Kidney epithelial cell (primary cell): Measurements from ENCODE around the gene POLA2. TPM values are rescaled to one million over a fixed set of nuclear protein-coding genes. Genes with fewer than 3 reads are reported as not detected.

Experiments
- DNase-seq: peaks from one replicate; pipeline ENCODE4 v3.0.0-alpha.2; 2010; ENCODE audit warnings: low read depth
- H3K27me3 ChIP-seq: 2 replicates; pipeline ENCODE4 v1.6.0; 2011; ENCODE audit warnings: low read length; ENCODE audit not compliant: control insufficient read depth, insufficient read depth
- H3K36me3 ChIP-seq: 2 replicates; pipeline ENCODE4 v1.5.1; 2011; ENCODE audit warnings: low read length; ENCODE audit not compliant: control insufficient read depth, insufficient read depth
- H3K4me3 ChIP-seq: 2 replicates; pipeline ENCODE4 v1.5.1; 2011; ENCODE audit warnings: low read depth, mild to moderate bottlenecking, control low read depth, low read length
- total RNA-seq: library from RNA; depleted of rRNA; stranded (reverse); fragments of >200 nt; gene quantifications from 2 replicates; pipeline ENCODE4 v1.2.3, GENCODE V29; 2015
- TF ChIP-seq, protein P1 (sequence below): IDR thresholded peaks from 2 replicates; pipeline ENCODE4 v1.5.1; 2011; ENCODE audit warnings: mild to moderate bottlenecking, moderate library complexity, low read length, control low read depth, inconsistent platforms; ENCODE audit not compliant: insufficient read depth, poor library complexity, severe bottlenecking

POLA2 gene
- total RNA-seq, 1 donor from 2014 or later: 11.5 TPM

DNA sequence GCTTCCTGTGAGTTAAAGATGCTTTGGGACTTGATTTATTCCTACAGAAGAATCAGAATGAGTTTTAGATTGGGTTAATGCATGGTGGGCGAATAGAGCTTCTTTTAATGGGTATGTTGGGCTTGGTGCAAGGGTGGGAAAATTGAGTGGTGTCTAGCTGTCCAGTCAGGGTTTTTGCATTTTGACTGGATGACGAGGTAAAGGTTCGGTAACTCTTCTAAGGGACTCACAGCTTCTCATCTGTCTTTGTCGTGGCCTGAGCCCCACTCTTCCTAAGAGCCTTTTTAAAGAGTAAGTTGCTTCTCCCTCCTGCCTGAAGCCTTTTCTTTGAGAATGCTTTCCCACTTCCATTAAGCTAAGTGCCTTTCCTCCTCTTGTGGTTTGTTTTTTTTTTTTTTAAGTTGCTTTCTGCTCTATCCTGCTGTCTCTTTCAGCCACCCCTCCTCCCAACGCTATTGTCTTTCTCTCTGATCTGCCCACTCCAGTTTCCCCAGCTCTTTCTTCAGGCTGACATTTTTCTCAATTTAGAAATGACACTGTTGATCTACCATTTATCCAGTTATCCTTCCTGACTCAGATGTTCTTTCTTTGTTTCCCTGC lies 73.0 kb downstream of the POLA2 start:
- Histone ChIP-seq H3K27me3 (no peaks in the 10 kb centered on the region), H3K4me3 (peak overlapping the region; percentile 80), H3K36me3 (no peaks in the 10 kb centered on the region)
- no peak for DNase-seq
- TF ChIP-seq, protein P1, sequence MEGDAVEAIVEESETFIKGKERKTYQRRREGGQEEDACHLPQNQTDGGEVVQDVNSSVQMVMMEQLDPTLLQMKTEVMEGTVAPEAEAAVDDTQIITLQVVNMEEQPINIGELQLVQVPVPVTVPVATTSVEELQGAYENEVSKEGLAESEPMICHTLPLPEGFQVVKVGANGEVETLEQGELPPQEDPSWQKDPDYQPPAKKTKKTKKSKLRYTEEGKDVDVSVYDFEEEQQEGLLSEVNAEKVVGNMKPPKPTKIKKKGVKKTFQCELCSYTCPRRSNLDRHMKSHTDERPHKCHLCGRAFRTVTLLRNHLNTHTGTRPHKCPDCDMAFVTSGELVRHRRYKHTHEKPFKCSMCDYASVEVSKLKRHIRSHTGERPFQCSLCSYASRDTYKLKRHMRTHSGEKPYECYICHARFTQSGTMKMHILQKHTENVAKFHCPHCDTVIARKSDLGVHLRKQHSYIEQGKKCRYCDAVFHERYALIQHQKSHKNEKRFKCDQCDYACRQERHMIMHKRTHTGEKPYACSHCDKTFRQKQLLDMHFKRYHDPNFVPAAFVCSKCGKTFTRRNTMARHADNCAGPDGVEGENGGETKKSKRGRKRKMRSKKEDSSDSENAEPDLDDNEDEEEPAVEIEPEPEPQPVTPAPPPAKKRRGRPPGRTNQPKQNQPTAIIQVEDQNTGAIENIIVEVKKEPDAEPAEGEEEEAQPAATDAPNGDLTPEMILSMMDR: no peak

DNA sequence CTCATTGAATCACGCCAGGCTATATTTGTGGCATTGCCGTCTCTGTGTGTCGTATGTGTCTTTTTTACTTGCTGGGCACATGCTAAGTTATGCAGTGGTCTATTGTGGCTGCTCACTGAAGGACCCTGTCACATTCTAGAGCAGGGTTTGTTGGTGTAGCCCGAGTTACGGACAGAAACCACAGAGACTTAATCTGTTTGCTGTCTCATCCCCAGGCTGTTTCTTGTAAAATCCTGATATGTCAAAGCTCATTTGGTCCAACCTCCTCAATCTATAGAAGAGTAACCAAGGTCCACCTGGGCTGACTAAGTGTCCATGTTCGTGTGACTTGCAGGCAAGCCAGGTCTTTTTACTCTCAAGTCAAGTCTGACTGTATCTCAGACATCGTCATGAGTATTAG lies 76.9 kb downstream of the POLA2 start:
- TF ChIP-seq, protein P1: no peak
- peaks cover 1% of the 10 kb centered on the region for H3K36me3 ChIP-seq
- H3K27me3 ChIP-seq: no peaks in the 10 kb centered on the region
- H3K4me3 ChIP-seq: no peak overlapping the region
- DNase-seq: no peak

DNA sequence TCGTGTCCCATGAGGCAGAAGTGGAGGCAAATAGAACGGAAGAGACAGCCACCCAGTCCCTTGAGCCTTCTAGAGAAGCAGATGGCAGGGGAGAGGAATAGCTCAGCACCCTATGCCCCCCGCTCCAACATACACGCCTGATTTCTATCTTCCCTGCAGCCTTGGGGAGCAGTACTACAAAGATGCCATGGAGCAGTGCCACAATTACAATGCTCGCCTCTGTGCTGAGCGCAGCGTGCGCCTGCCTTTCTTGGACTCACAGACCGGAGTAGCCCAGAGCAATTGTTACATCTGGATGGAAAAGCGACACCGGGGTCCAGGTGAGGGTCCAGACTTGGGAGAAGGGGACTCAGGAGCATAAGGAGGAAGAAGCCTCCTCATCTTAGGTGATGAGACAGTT lies 78.5 kb downstream of the POLA2 start:
- no peaks in the 10 kb centered on the region for H3K27me3 ChIP-seq
- H3K36me3 ChIP-seq: peaks cover 2% of the 10 kb centered on the region
- no peak overlapping the region for H3K4me3 ChIP-seq
- DNase-seq: no peak
- TF ChIP-seq, protein P1: no peak

DNA sequence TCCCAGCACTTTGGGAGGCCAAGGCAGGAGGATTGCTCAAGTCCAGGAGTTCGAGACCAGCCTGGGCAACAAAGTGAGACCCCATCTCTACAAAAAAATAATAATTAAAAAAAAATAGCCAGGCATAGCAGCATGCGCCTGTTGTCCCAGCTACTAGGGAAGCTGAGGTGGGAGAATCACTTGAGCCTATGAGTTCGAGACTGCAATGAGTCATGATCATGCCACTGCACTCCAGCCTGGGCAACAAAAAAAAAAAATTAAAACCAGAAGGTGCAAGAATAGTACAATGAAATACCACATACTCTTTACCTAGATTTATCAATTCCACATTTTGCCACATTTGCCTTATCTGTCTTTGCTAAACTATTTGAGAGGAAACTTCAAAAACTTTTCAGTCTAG lies 80.1 kb downstream of the POLA2 start:
- H3K4me3 ChIP-seq: no peak overlapping the region
- peaks cover 6% of the 10 kb centered on the region for H3K36me3 ChIP-seq
- TF ChIP-seq, protein P1: no peak
- H3K27me3 ChIP-seq: no peaks in the 10 kb centered on the region
- no peak for DNase-seq

Other genes with a start within 250 kb of the POLA2 start
- gene ARL2, start 247.8 kb upstream of the POLA2 start, total RNA-seq: 164 and 170 TPM in 2 replicates
- 21.6 and 28.8 TPM in 2 replicates for gene SNX15, start 234.5 kb upstream of the POLA2 start, total RNA-seq
- 25.5 and 32.0 TPM in 2 replicates for gene SAC3D1, start 220.8 kb upstream of the POLA2 start, total RNA-seq
- 13.2 and 21.7 TPM in 2 replicates for gene NAALADL1, start 203.4 kb upstream of the POLA2 start, total RNA-seq
- 4.9 and 6.9 TPM in 2 replicates for gene CDCA5, start 177.9 kb upstream of the POLA2 start, total RNA-seq
- gene ZFPL1, start 177.7 kb upstream of the POLA2 start, total RNA-seq: 49.8 and 66.1 TPM in 2 replicates
- 153 and 391 TPM in 2 replicates for gene VPS51, start 165.7 kb upstream of the POLA2 start, total RNA-seq
- 42.4 and 42.6 TPM in 2 replicates for gene TM7SF2, start 150.1 kb upstream of the POLA2 start, total RNA-seq
- 21.3 and 28.1 TPM in 2 replicates for gene ZNHIT2, start 144.3 kb upstream of the POLA2 start, total RNA-seq
- 595 and 710 TPM in 2 replicates for gene FAU, start 139.8 kb upstream of the POLA2 start, total RNA-seq
- gene MRPL49, start 139.6 kb upstream of the POLA2 start, total RNA-seq: 67.6 and 88.5 TPM in 2 replicates
- gene SYVN1, start 127.4 kb upstream of the POLA2 start, total RNA-seq: 23.4 and 31.0 TPM in 2 replicates
- not detected in 2 replicates for gene SPDYC, start 91.7 kb upstream of the POLA2 start, total RNA-seq
- 397 and 531 TPM in 2 replicates for gene CAPN1, start 80.0 kb upstream of the POLA2 start, total RNA-seq
- gene CDC42EP2, start 52.9 kb downstream of the POLA2 start, total RNA-seq: 37.4 and 46.4 TPM in 2 replicates
- 53.9 and 59.4 TPM in 2 replicates for gene DPF2, start 71.9 kb downstream of the POLA2 start, total RNA-seq
- gene TIGD3, start 92.8 kb downstream of the POLA2 start, total RNA-seq: 0.89 and 1.3 TPM in 2 replicates
- gene SLC25A45, start 120.7 kb downstream of the POLA2 start, total RNA-seq: 0.29 and 0.82 TPM in 2 replicates
- gene FRMD8, start 124.7 kb downstream of the POLA2 start, total RNA-seq: 39.0 and 47.2 TPM in 2 replicates
- 28.7 and 39.8 TPM in 2 replicates for gene NEAT1, start 160.8 kb downstream of the POLA2 start, total RNA-seq
- gene MALAT1, start 237.1 kb downstream of the POLA2 start, total RNA-seq: 1,605 and 1,895 TPM in 2 replicates